Endothelial cell of umbilical vein (primary cell): ENCODE results near the gene PHTF1. TPM values are rescaled to one million over a fixed set of nuclear protein-coding genes. Genes with fewer than 3 reads are reported as not detected.

Experiments
- polyA plus RNA-seq, 4 experiments: library from polyadenylated mRNA; depleted of rRNA in 3 of 4; stranded (reverse) in 3 of 4; unstranded in 1 of 4; fragments of >200 nt; gene quantifications; 2 replicates each; pipeline versions ENCODE4 v1.2.1 to v1.2.3, GENCODE V29; 2011 to 2012; ENCODE audit warnings: missing spikeins in 1 of 4
- total RNA-seq: library from RNA; stranded (reverse); gene quantifications from 2 replicates; pipeline ENCODE4 v1.2.3, GENCODE V29; 2021

Gene PHTF1
- total and polyA plus RNA-seq, 2 donors (not counting 3 experiments of a cell fraction or from before 2014, with no cell fraction given) = 26.3 to 62.6 TPM

Other genes starting within 250 kb of the PHTF1 start
- gene RSBN1, start 53.0 kb upstream of the PHTF1 start, total RNA-seq = 10.8 and 13.4 TPM in 2 replicates
- 3.5 and 4.0 TPM in 2 replicates for gene RSBN1, start 53.0 kb upstream of the PHTF1 start, polyA plus RNA-seq
- not detected in 2 replicates for gene PTPN22, start 112.2 kb upstream of the PHTF1 start, total RNA-seq
- not detected in 2 replicates for gene PTPN22, start 112.2 kb upstream of the PHTF1 start, polyA plus RNA-seq
- 0.29 and 1.3 TPM in 2 replicates for gene BCL2L15, start 128.1 kb upstream of the PHTF1 start, total RNA-seq
- gene BCL2L15, start 128.1 kb upstream of the PHTF1 start, polyA plus RNA-seq = 0.28 and 0.40 TPM in 2 replicates
- gene AP4B1, start 145.3 kb upstream of the PHTF1 start, total RNA-seq = 29.4 and 33.0 TPM in 2 replicates
- gene AP4B1, start 145.3 kb upstream of the PHTF1 start, polyA plus RNA-seq = 15.4 and 21.9 TPM in 2 replicates
- gene DCLRE1B, start 145.8 kb upstream of the PHTF1 start, total RNA-seq = 10.7 and 10.8 TPM in 2 replicates
- 5.6 and 6.1 TPM in 2 replicates for gene DCLRE1B, start 145.8 kb upstream of the PHTF1 start, polyA plus RNA-seq
- 50.2 and 56.1 TPM in 2 replicates for gene HIPK1, start 169.8 kb upstream of the PHTF1 start, total RNA-seq
- gene HIPK1, start 169.8 kb upstream of the PHTF1 start, polyA plus RNA-seq = 39.3 and 41.1 TPM in 2 replicates
- gene OLFML3, start 220.0 kb upstream of the PHTF1 start, total RNA-seq = 1.7 and 3.4 TPM in 2 replicates
- gene OLFML3, start 220.0 kb upstream of the PHTF1 start, polyA plus RNA-seq = 3.9 TPM in 2 replicates